Caki2 (cell line): ENCODE measurements around the gene ANO9. TPM values are rescaled to one million over a fixed set of nuclear protein-coding genes. Genes with fewer than 3 reads are reported as not detected.
"Not testable (repeated sequence)": the region's sequence is repeated elsewhere in the genome, so short reads cannot be mapped to it uniquely, and the experiment has no call there.

Source experiments
- DNase-seq: peaks from one replicate; pipeline ENCODE4 v3.0.0-alpha.2; 2015; ENCODE audit warnings: low read depth
- in situ Hi-C: cut with HindIII; loops from 2 replicates; pipeline ENCODE4 v1.10.0; 2016; ENCODE audit warnings: low sequenced_read_pairs, low pct_unique_long_range_greater_than_20kb, mixed read lengths
- total RNA-seq: library from RNA; depleted of rRNA; stranded (reverse); fragments of >200 nt; shearing (Covaris generic); gene quantifications from 2 replicates; pipeline ENCODE4 v1.2.3, GENCODE V29; 2014; ENCODE audit warnings: low replicate concordance

Gene ANO9
- total RNA-seq, 1 experiment from 2014 or later, result not detected

GRCh38 chr11:396948-397548, 44.8 kb downstream of the ANO9 start:
- in situ Hi-C loops, result no loop called here
- DNase-seq, result peak; percentile 53

GRCh38 chr11:396511-396947, 45.3 kb downstream of the ANO9 start:
- in situ Hi-C loops, result no loop called here
- peak; percentile 29 for DNase-seq

- in situ Hi-C loops, result no loop called here
- no peak for DNase-seq
These were observed 45.9 kb downstream of the ANO9 start for GRCh38 chr11:395866-396265.

GRCh38 chr11:394858-395655, 46.8 kb downstream of the ANO9 start:
- in situ Hi-C loops, result no loop called here
- peak; percentile 19 for DNase-seq

GRCh38 chr11:394034-394857, 47.6 kb downstream of the ANO9 start, which contains the start of gene PKP3:
PKP3 (plus strand) TSS chr11:394209; CDS start chr11:394293, 84 bp downstream.
- in situ Hi-C loops, result no loop called here
- DNase-seq, result peak; percentile 75

GRCh38 chr11:393219-394033, 48.4 kb downstream of the ANO9 start:
- in situ Hi-C loops, result no loop called here

GRCh38 chr11:392102-392777, 49.6 kb downstream of the ANO9 start:
- DNase-seq, result no peak
- in situ Hi-C loops, result no loop called here

More at GRCh38 chr11:393219-394033, 48.4 kb downstream of the ANO9 start:
- DNase-seq, result peak; percentile 62

- no peak for DNase-seq
- in situ Hi-C loops, result no loop called here
These were observed 50.4 kb downstream of the ANO9 start for GRCh38 chr11:391117-392017.

GRCh38 chr11:390175-390574, 51.6 kb downstream of the ANO9 start:
- in situ Hi-C loops, result no loop called here

GRCh38 chr11:389369-389768, 52.4 kb downstream of the ANO9 start:
- DNase-seq, in situ Hi-C loops: not testable (repeated sequence)

More at GRCh38 chr11:390175-390574, 51.6 kb downstream of the ANO9 start:
- DNase-seq, result no peak

- DNase-seq, result no peak
- in situ Hi-C loops, result no loop called here
These were observed 54.5 kb downstream of the ANO9 start for GRCh38 chr11:387193-387793.

GRCh38 chr11:386483-386882, 55.3 kb downstream of the ANO9 start:
- no peak for DNase-seq
- in situ Hi-C loops, result no loop called here

GRCh38 chr11:385594-386351, 56.0 kb downstream of the ANO9 start:
- no peak for DNase-seq
- in situ Hi-C loops, result no loop called here

GRCh38 chr11:384511-384910, 57.3 kb downstream of the ANO9 start:
- in situ Hi-C loops, result no loop called here

GRCh38 chr11:383431-383830, 58.4 kb downstream of the ANO9 start:
- DNase-seq, result no peak
- in situ Hi-C loops, result no loop called here

More at GRCh38 chr11:384511-384910, 57.3 kb downstream of the ANO9 start:
- no peak for DNase-seq
